Activated effector memory CD4-positive, alpha-beta T cell treated with Interleukin-2 at 50 U/mL for 16 hours (primary cell): ENCODE data around the gene PLCL1.
A peak's percentile ranks its signal among the peaks of the same experiment; 100 is the strongest.

Source experiments
- DNase-seq: peaks from one replicate; pipeline ENCODE4 v3.0.0-alpha.2; 2020

The PLCL1 gene

DNA sequence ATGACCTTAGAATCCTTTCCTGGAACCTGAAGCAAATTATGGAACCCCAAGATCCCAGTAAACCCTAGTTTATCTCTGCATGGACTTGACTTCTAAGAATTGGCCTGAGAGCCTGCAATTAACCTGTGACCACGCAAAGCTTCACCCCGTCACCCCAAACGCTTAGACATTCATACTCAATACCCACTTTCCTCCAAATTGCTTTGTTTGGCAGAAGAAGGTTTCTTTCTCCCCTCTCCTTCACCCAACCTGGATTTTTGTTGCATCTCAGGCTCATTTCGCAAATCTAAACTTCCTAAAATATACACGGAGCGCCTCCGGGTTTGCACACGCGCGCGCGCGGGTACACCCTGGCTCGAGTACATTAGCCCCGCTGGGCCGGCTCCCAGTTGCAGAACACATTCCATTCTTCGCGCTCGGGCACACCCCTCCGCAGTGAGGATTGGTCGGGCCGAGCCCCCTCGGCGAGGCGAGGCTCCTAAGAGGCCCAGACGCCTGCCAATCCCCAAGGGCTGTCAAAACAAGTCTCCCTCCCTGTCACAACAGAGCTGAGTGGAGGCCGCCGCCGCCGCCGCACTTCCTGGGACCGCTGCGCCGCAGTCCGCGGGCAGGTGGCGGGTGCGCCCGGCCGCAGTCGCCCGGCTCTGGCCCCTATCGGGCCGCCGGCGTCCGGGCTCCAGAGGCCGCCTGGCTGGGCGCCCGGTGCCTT is at the start of gene PLCL1:
PLCL1 (plus strand) TSS at position 545 of the 709 bp plus-strand sequence.
- DNase-seq, result peak; percentile 88

DNA sequence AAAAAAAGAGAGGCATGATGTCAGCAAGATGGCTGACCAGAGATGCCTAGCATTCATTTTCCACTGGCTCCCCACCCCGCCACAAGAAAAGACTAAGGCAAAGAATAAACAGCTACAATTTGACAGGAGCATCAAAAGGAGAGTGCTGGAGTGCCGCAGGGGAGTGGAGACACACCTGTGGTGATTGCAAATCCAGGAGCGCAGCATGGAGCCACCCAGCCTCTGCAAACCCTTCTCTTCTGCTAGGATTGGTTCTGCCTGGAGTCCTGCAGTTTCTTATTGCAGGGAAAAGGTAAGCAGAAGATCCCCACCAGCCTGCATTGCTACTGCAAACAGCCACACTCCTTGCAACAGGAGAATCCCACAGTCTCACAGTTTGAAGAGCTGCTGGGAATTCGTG is 45.4 kb upstream of the PLCL1 start:
- no peak for DNase-seq

DNA sequence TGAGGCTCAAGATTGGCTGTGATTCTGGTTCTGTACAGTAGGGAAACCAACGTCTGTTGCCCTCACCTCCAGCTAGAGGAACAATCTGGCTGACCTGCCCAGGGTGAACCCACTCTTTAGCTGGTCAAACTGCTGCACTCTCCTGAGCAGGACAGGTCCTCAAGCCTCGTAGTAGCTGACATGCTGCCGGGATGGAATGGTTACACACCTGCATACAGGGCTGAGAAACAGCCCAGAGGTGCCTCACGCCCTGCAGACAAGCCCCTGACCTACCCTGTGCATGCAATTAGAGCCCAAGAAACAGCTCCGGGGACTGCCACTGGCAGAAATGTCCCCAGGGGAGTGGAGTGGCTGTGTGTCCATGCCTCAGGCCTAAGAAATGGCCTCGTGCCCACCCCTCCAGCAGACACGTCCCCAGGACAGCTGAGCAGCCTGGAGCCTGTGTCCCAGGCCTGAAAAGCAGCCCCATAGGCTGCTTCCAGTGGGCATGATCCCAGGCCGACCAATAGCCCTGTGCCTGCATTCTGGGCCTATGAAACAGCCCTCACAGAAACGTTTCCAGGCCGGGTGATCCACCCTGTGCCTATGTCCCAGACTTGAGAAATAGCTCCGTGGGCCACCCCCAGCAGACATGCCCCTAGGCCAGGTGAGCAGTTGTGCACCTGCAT is 44.6 kb upstream of the PLCL1 start:
- no peak for DNase-seq

- no peak for DNase-seq
These were observed 44.1 kb upstream of the PLCL1 start for GRCh38 chr2:197760293-197760657.

DNA sequence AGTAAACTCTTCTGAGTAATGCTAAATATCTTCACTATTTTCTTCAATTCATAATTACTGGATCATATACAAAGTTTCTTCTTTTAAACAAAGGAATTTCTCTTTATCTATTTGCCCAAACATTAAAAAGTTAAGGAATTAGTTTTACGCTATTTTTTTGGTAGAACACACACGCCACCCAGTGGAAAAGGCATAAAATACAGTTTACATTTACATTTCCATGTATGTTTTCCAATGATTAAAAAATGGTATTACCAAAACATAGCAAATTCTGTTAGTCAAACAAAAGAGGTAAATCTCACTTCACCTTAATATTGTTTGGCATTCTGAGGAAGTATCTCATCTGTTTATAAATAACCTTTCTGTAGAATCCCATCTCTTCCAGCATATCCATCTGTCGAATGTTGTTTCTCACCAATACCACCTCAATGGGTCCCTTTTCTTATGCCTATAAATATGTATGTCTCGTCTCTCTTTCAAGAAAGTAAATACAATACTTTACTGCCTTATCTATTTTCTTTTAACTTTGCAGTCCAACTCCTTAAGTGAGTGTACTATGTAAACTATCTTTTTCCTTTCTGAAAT is 26.5 kb upstream of the PLCL1 start:
- DNase-seq, result no peak

GRCh38 chr2:197779261-197779660 is 25.1 kb upstream of the PLCL1 start:
- DNase-seq, result no peak

GRCh38 chr2:197782126-197782525 is 22.3 kb upstream of the PLCL1 start:
- DNase-seq, result no peak

GRCh38 chr2:197784956-197785941 is 19.1 kb upstream of the PLCL1 start, which contains the start of gene BOLL:
BOLL (minus strand) TSS chr2:197785319; CDS start chr2:197781850, 3,469 bp downstream.
- DNase-seq, result no peak

GRCh38 chr2:197786010-197786877 is 18.1 kb upstream of the PLCL1 start:
- DNase-seq, result peak; percentile 24

- DNase-seq, result no peak
These were observed 10.9 kb upstream of the PLCL1 start for GRCh38 chr2:197793456-197793855.

DNA sequence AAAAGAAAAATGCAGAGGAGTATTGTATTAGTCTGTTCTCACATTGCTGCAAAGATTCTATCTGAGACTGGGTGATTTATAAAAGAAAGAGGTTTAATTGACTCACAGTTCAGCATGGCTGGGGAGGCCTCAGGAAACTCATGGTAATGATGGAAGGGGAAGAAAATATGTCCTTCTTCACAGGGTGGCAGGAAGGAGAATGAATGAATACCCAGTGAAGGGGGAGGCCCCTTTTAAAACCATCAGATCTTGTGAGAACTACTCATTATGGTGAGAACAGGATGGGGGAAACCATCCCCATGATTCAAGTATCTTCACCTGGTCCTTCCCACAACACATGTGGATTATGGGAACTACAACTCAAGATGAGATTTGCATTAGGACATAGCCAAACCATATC is 9.1 kb upstream of the PLCL1 start:
- DNase-seq, result no peak

DNA sequence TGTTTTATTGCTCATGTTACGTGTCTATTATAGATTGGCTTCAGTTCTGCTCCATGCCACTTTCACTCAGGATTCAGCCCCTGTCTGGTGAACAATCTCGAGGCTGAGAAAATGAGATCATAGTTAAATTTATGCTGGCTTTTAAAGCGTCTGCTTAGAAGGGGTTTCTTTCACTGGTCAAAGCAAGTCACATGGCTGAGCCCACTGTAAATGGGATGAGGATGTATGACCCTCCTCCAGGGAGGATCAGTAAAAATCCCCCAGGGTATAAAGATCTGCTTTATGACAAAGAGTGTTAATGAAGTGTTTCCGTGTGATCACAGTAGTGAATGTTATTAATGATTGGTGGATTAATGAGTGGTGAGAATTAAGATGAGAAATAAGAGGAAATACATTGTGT is 6.2 kb upstream of the PLCL1 start:
- DNase-seq, result no peak

DNA sequence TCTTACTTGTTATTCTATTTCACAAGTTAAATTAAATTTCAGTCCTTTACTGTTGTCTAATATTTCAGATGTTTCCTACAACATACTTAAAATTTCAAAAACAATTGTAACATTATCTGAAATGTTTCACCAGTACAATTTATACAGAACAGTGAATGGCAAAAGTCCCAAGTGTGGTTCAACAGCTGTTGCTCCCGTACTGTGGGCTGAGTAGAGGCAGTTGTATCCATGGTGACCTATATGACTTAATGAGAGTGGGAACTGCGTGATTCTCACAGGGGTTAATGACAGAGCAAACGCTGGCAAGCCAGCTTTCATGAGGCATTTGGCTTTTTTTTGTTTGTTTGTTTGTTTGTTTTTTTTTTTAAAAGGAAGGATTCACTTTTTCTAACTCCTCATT is 5.3 kb upstream of the PLCL1 start:
- DNase-seq, result no peak

DNA sequence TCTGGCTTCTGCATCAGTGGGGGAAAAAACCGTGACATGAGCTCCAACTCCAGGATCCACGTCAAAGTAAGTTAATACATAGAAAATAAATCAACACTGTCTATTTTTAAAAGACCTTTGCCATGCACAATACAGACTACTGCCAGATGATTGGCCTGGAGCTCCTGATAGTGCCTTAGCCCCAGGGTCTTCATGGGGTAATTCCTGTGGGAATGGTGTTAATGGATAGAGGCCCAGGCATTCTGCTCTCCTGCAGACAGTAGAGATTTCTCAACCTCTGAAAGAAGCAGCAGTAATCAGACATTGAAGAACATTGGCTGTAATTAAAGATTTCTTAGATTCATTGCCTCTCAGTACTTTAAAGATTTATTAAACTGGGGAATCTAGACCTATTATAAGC is 4.3 kb upstream of the PLCL1 start:
- no peak for DNase-seq

- DNase-seq, result no peak
These were observed 3.4 kb upstream of the PLCL1 start for GRCh38 chr2:197801033-197801432.

DNA sequence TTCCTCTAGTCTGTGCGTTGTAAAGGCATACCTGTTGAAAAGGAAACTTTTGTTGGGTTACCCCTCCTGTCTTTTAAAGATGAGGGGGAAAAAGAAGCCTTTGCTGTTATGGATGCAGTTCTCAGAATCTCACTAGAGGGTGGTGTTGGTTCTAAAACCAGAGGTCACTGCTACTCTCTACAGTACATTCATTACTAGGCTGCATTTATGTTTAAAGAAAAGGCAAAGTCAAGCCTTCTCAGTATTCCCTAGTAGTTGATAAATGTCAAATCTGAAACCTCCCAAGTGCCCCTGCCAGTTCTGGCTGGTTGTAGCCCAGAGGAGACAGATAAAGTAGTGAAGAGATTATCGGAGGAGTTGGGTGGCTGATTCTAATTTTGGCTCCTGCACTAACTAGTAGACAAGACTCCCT is 1.4 kb upstream of the PLCL1 start:
- DNase-seq, result no peak

GRCh38 chr2:197804758-197805714 is 643 bp downstream of the PLCL1 start:
- peak; percentile 15 for DNase-seq

DNA sequence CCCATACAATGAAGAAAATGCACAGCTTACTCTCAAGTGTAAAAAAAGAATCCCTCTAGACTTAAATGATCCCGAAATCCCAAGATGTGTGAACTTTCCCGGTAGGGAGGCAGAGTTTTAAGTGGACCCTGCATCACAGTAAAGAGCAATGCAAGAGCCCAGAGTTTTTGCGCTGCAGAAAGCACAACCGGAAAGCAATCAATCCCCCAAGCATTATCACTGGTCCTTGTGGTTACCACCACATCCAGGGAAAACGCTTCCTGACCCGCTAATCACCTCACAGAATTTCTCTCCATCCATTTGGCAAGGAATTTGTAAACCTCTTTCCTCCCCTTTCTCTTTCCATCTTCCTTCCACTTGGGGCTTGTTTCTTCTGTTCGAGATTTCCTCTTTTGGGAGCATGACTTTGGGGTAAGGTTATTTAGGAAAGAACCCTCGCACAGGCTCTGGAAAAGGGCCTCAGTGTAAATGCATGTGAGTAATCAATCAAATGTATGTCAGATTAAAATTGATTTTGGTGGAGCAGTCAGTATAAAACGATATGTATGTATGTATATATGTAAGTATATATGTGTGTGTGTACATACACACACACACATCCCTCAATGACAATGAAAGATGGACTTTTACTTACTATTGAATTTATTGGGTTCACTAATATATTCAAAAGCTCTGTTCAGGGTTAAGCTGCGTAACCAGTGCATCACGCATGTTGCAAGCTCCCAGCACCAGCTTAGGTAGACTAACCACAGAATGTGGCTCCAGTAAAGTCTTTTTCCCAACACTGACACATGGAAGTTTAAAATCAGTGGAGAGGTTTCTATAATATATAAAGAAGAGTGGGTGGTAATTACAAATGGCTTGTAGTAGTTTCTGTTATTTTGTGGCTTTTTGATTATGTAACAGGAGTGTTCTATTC is 1.6 kb downstream of the PLCL1 start:
- no peak for DNase-seq

DNA sequence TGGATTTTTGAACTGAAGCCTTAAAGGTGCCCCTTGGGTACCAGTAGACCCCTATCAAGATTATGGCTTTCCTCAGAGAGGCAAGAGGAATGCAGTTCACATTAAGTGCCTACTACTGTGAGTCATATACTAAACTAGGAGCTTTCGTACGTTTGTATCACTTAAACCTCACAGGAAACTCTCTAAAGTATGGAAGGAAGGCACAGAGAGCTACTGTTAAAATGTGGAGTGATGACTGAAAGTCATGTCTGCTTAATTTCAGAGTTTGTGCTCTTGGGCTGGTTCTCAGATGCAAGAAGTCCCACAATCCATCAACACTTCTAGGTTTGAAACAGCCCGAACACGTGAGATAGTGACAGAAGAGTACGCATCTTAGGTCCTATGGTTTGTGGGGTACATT is 4.7 kb downstream of the PLCL1 start:
- no peak for DNase-seq

GRCh38 chr2:197810016-197810415 is 5.6 kb downstream of the PLCL1 start:
- DNase-seq, result no peak
